ENCODE results near the gene CCDC93.
"Not testable (repeated sequence)": the region's sequence is repeated elsewhere in the genome, so short reads cannot be mapped to it uniquely, and the experiment has no call there.

CCDC93 gene

GRCh38 chr2:118045286-118045685, 31.4 kb upstream of the CCDC93 start:
- DNase-seq: no peak

- no peak for DNase-seq
Observed at GRCh38 chr2:118044854-118045253, 31.0 kb upstream of the CCDC93 start.

- DNase-seq: no peak
Observed at GRCh38 chr2:118044103-118044716, 30.3 kb upstream of the CCDC93 start.

- no peak for DNase-seq
Observed at GRCh38 chr2:118040891-118041290, 27.0 kb upstream of the CCDC93 start.

GRCh38 chr2:118032169-118033013, 18.5 kb upstream of the CCDC93 start:
- no peak for DNase-seq

GRCh38 chr2:118031566-118031965, 17.7 kb upstream of the CCDC93 start:
- no peak for DNase-seq

- no peak for DNase-seq
Observed at GRCh38 chr2:118029025-118029424, 15.2 kb upstream of the CCDC93 start.

GRCh38 chr2:118021356-118021755, 7.5 kb upstream of the CCDC93 start:
- no peak for DNase-seq

- DNase-seq: no peak
Observed at GRCh38 chr2:118019821-118020220, 6.0 kb upstream of the CCDC93 start.

GRCh38 chr2:118016911-118017310, 3.0 kb upstream of the CCDC93 start:
- no peak for DNase-seq

- not testable (repeated sequence) for DNase-seq
Observed at GRCh38 chr2:118015761-118016160, 1.9 kb upstream of the CCDC93 start.

GRCh38 chr2:118014492-118014824, 588 bp upstream of the CCDC93 start:
- no peak for DNase-seq

GRCh38 chr2:118013221-118013723, 598 bp downstream of the CCDC93 start:
- peak; percentile 7 for DNase-seq

GRCh38 chr2:118012778-118013177, 1.1 kb downstream of the CCDC93 start:
- DNase-seq: no peak

- DNase-seq: no peak
Observed at GRCh38 chr2:118010473-118010872, 3.4 kb downstream of the CCDC93 start.

- DNase-seq: no peak
Observed at GRCh38 chr2:118006861-118007260, 7.0 kb downstream of the CCDC93 start.

- DNase-seq: no peak
Observed at GRCh38 chr2:118006326-118006725, 7.5 kb downstream of the CCDC93 start.

- DNase-seq: peak; percentile 1
Observed at GRCh38 chr2:118003396-118003824, 10.5 kb downstream of the CCDC93 start.

- DNase-seq: no peak
Observed at GRCh38 chr2:118000041-118000440, 13.8 kb downstream of the CCDC93 start.

GRCh38 chr2:117997872-117998454, 15.9 kb downstream of the CCDC93 start:
- DNase-seq: no peak

- DNase-seq: no peak
Observed at GRCh38 chr2:117996525-117996924, 17.3 kb downstream of the CCDC93 start.

GRCh38 chr2:117994729-117995128, 19.1 kb downstream of the CCDC93 start:
- DNase-seq: no peak

GRCh38 chr2:117989854-117990438, 23.9 kb downstream of the CCDC93 start:
- no peak for DNase-seq

- DNase-seq: no peak
Observed at GRCh38 chr2:117987121-117987520, 26.7 kb downstream of the CCDC93 start.
